Caco-2 (cell line): ENCODE measurements around the gene HDC. TPM values are rescaled to one million over a fixed set of nuclear protein-coding genes. Genes with fewer than 3 reads are reported as not detected.

Source experiments
- Bru-seq: library from RNA; stranded (reverse); fragments of 400-500 nt; gene quantifications from one replicate; lab custom pipeline; 2021; lab: Mats Ljungman, UMichigan
- BruChase-seq, 2 experiments: library from RNA; stranded (reverse); fragments of 400-500 nt; gene quantifications; one replicate each; lab custom pipeline; 2021; lab: Mats Ljungman, UMichigan
- BruUV-seq: library from RNA; stranded (reverse); fragments of 400-500 nt; replicated peaks from 2 replicates; lab custom pipeline; 2021; lab: Mats Ljungman, UMichigan
- CTCF ChIA-PET: fragments of 300-600 bp; sonication (Branson Sonifier 250); formaldehyde crosslinking; loops from one replicate; lab custom pipeline; 2022; ENCODE audit warnings: antibody characterized with exemption; lab: Charles Lee
- POLR2A ChIA-PET: fragments of 300-600 bp; sonication (Branson Sonifier 250); formaldehyde crosslinking; loops from one replicate; lab custom pipeline; 2022; ENCODE audit warnings: antibody characterized with exemption; lab: Charles Lee
- DNase-seq, 2 experiments: peaks; one replicate each; pipeline versions ENCODE4 v3.0.0 to v3.0.0-alpha.2; 2020 to 2022
- H3K27me3 ChIP-seq: replicated peaks from 2 replicates; pipeline ENCODE4 v1.6.0; 2011; ENCODE audit warnings: low read length; ENCODE audit not compliant: control insufficient read depth, insufficient read depth
- H3K36me3 ChIP-seq: 2 replicates; pipeline ENCODE4 v1.5.1; 2011; ENCODE audit warnings: low read length; ENCODE audit not compliant: control insufficient read depth, insufficient read depth
- H3K4me1 ChIP-seq: fragments of 250-450 bp; sonication (Bioruptor Pico); 2 replicates; pipeline ENCODE4 v1.5.1; 2020; ENCODE audit warnings: mild to moderate bottlenecking
- H3K4me3 ChIP-seq: 2 replicates; pipeline ENCODE4 v1.5.1; 2011; ENCODE audit warnings: low read depth, mild to moderate bottlenecking, control low read depth, low read length
- H3K9me3 ChIP-seq: fragments of 250-450 bp; sonication (Bioruptor Pico); 2 replicates; pipeline ENCODE4 v1.5.1; 2020; ENCODE audit warnings: mild to moderate bottlenecking, moderate library complexity
- H3K27ac Mint-ChIP-seq: one replicate; pipeline ENCODE4 v1.8.0; 2022; ENCODE audit warnings: mixed read lengths; ENCODE audit not compliant: unreplicated experiment
- H3K27me3 Mint-ChIP-seq: one replicate; pipeline ENCODE4 v1.8.0; 2022; ENCODE audit warnings: mixed read lengths; ENCODE audit not compliant: insufficient read depth, unreplicated experiment
- H3K36me3 Mint-ChIP-seq: one replicate; pipeline ENCODE4 v1.8.0; 2022; ENCODE audit warnings: mild to moderate bottlenecking, mixed read lengths; ENCODE audit not compliant: insufficient read depth, unreplicated experiment
- H3K4me1 Mint-ChIP-seq: one replicate; pipeline ENCODE4 v1.8.0; 2022; ENCODE audit warnings: low read depth, mixed read lengths; ENCODE audit not compliant: unreplicated experiment
- H3K4me3 Mint-ChIP-seq: one replicate; pipeline ENCODE4 v1.8.0; 2022; ENCODE audit warnings: mild to moderate bottlenecking, moderate library complexity, mixed read lengths; ENCODE audit not compliant: unreplicated experiment
- H3K9me3 Mint-ChIP-seq: one replicate; pipeline ENCODE4 v1.8.0; 2022; ENCODE audit warnings: mixed read lengths; ENCODE audit not compliant: unreplicated experiment
- CTCF ChIP-seq, 2 experiments: fragments of 200-600 bp in 1 of 2; IDR thresholded peaks; 1 replicate in 1 of 2; 2 replicates in 1 of 2; pipeline versions ENCODE4 v1.5.1 to v1.8.0; 2011 to 2022; ENCODE audit warnings: antibody characterized with exemption in 1 of 2, control low read depth in 1 of 2, inconsistent platforms in 1 of 2, low read depth in 1 of 2, low read length in 1 of 2, mild to moderate bottlenecking in 1 of 2, moderate library complexity in 1 of 2; ENCODE audit not compliant: insufficient read depth in 1 of 2, severe bottlenecking in 1 of 2, unreplicated experiment in 1 of 2
- intact Hi-C: fragments of 100-400 bp; cut with micrococcal nuclease; formaldehyde crosslinking; loops from one replicate; pipeline ENCODE4 v1.10.0; 2022; ENCODE audit not compliant: unreplicated experiment
- long read RNA-seq: library from polyadenylated mRNA; stranded (forward); transcript quantifications from one replicate; pipeline ENCODE4 v2.0.0, GENCODE V29; 2022
- total RNA-seq: library from RNA; stranded (reverse); gene quantifications from 2 replicates; pipeline ENCODE4 v1.2.3, GENCODE V29; 2022

Gene HDC
- total RNA-seq (not detected in 2 replicates), Bru-seq, nascent RNA (percentile 3 among the genes with signal in this experiment), BruChase-seq, experiment 1, labeled RNA remaining after a 2-hour chase (percentile 11 among the genes with signal in this experiment), BruChase-seq, experiment 2, labeled RNA remaining after a 6-hour chase (percentile 13 among the genes with signal in this experiment)
- long read RNA-seq: 0 reads

GRCh38 chr15:50265620-50266019 is at the start of gene HDC:
HDC (minus strand) TSS chr15:50265726; CDS start chr15:50265623, 103 bp downstream.
- Mint-ChIP-seq H3K36me3 (no peaks in the 10 kb centered on the region), H3K4me3 (no peak within 1 kb of the TSS), H3K27me3 (peaks cover 4% of the 10 kb centered on the region), H3K9me3 (no peaks in the 10 kb centered on the region), H3K4me1 (peaks cover 13% of the 10 kb centered on the region), H3K27ac (no peak within 1 kb of the TSS)
- no peak for DNase-seq
- Histone ChIP-seq H3K9me3 (no peaks in the 10 kb centered on the region), H3K4me1 (peaks cover 7% of the 10 kb centered on the region), H3K36me3 (no peaks in the 10 kb centered on the region), H3K4me3 (no peak within 1 kb of the TSS), H3K27me3 (no peaks in the 10 kb centered on the region)
- POLR2A ChIA-PET: no interaction called here
- intact Hi-C loops: no loop called here
- no peak for TF ChIP-seq CTCF (IDR thresholded peaks at IDR 0.05; ENCODE audit: insufficient read depth in 1 of 2, low read depth in 1 of 2, low read length in 1 of 2, severe bottlenecking in 1 of 2, unreplicated experiment in 1 of 2)
- BruUV-seq: no TSS peak
- CTCF ChIA-PET: interaction anchor here (0.9 kb wide), 1 partner anchor 121 kb away, joined by 3 read pairs; no protein-coding TSS in a partner anchor

- Histone ChIP-seq H3K36me3 (no peaks in the 10 kb centered on the region), H3K9me3 (no peaks in the 10 kb centered on the region), H3K4me1 (no peaks in the 10 kb centered on the region), H3K27me3 (no peaks in the 10 kb centered on the region), H3K4me3 (no peak overlapping the region)
- no peak overlapping the region for H3K4me3 Mint-ChIP-seq
- no TSS peak for BruUV-seq
- no peak overlapping the region for H3K27ac Mint-ChIP-seq
- H3K36me3 Mint-ChIP-seq: peaks cover 9% of the 10 kb centered on the region
- H3K9me3 Mint-ChIP-seq: no peaks in the 10 kb centered on the region
- no peaks in the 10 kb centered on the region for H3K27me3 Mint-ChIP-seq
- DNase-seq: no peak
- CTCF ChIA-PET: no interaction called here
- TF ChIP-seq CTCF (IDR thresholded peaks at IDR 0.05; ENCODE audit: insufficient read depth in 1 of 2, low read depth in 1 of 2, low read length in 1 of 2, severe bottlenecking in 1 of 2, unreplicated experiment in 1 of 2): no peak
- POLR2A ChIA-PET: no interaction called here
- no peaks in the 10 kb centered on the region for H3K4me1 Mint-ChIP-seq
- intact Hi-C loops: no loop called here
Measured at GRCh38 chr15:50312636-50313035, 47.1 kb upstream of the HDC start.

GRCh38 chr15:50307799-50308198 is 42.3 kb upstream of the HDC start:
- Mint-ChIP-seq H3K4me3 (no peak overlapping the region), H3K36me3 (peaks cover 34% of the 10 kb centered on the region), H3K27me3 (no peaks in the 10 kb centered on the region), H3K9me3 (no peaks in the 10 kb centered on the region), H3K4me1 (no peaks in the 10 kb centered on the region), H3K27ac (no peak overlapping the region)
- no peaks in the 10 kb centered on the region for H3K27me3 ChIP-seq
- intact Hi-C loops: no loop called here
- H3K9me3 ChIP-seq: no peaks in the 10 kb centered on the region
- DNase-seq: no peak
- no peak for TF ChIP-seq CTCF (IDR thresholded peaks at IDR 0.05; ENCODE audit: insufficient read depth in 1 of 2, low read depth in 1 of 2, low read length in 1 of 2, severe bottlenecking in 1 of 2, unreplicated experiment in 1 of 2)
- CTCF ChIA-PET: no interaction called here
- no peaks in the 10 kb centered on the region for H3K4me1 ChIP-seq
- POLR2A ChIA-PET: no interaction called here
- H3K4me3 ChIP-seq: no peak overlapping the region
- no peaks in the 10 kb centered on the region for H3K36me3 ChIP-seq
- BruUV-seq: no TSS peak
